GM23338 (cell line): ENCODE measurements around the gene DAO. TPM values are rescaled to one million over a fixed set of nuclear protein-coding genes. Genes with fewer than 3 reads are reported as not detected.

Experiments
- ATAC-seq: fragments of 200-7000 bp; cut with Tn5 transposase; 3 replicates; pipeline ENCODE4 v1.9.1; 2020
- DNase-seq: peaks from one replicate; pipeline ENCODE4 v3.0.0-alpha.2; 2015; ENCODE audit warnings: low spot score
- H2AFZ ChIP-seq: fragments of 200-600 bp; sonication (generic); 2 replicates; pipeline ENCODE4 v1.8.0; 2016; ENCODE audit warnings: antibody characterized with exemption, mild to moderate bottlenecking, moderate library complexity
- H3F3A ChIP-seq: fragments of 200-600 bp; sonication (generic); replicated peaks from 2 replicates; pipeline ENCODE4 v1.8.0; 2017; ENCODE audit warnings: antibody characterized with exemption, mixed run types, low read depth
- H3K27ac ChIP-seq: fragments of 200-600 bp; sonication (generic); 2 replicates; pipeline ENCODE4 v1.6.1; 2016; ENCODE audit warnings: low read depth
- H3K27me3 ChIP-seq: fragments of 200-600 bp; sonication (generic); 2 replicates; pipeline ENCODE4 v1.8.0; 2016; ENCODE audit warnings: mild to moderate bottlenecking, mixed run types, moderate library complexity; ENCODE audit not compliant: insufficient read depth
- H3K36me3 ChIP-seq: fragments of 200-600 bp; sonication (generic); 2 replicates; pipeline ENCODE4 v1.8.0; 2016; ENCODE audit warnings: mild to moderate bottlenecking; ENCODE audit not compliant: insufficient read depth
- H3K4me1 ChIP-seq: fragments of 200-600 bp; sonication (generic); 2 replicates; pipeline ENCODE4 v1.8.0; 2016; ENCODE audit warnings: mild to moderate bottlenecking, moderate library complexity; ENCODE audit not compliant: insufficient read depth
- H3K4me2 ChIP-seq: fragments of 200-600 bp; sonication (generic); 2 replicates; pipeline ENCODE4 v1.7.1; 2017; ENCODE audit warnings: mixed run types
- H3K4me3 ChIP-seq: fragments of 200-600 bp; sonication (generic); 2 replicates; pipeline ENCODE4 v1.6.1; 2016; ENCODE audit warnings: mixed run types
- H3K79me2 ChIP-seq: fragments of 200-600 bp; sonication (generic); replicated peaks from 2 replicates; pipeline ENCODE4 v1.8.0; 2017; ENCODE audit warnings: mild to moderate bottlenecking; ENCODE audit not compliant: insufficient read depth
- H3K9me2 ChIP-seq: fragments of 200-600 bp; sonication (generic); 2 replicates; pipeline ENCODE4 v1.8.0; 2017; ENCODE audit not compliant: insufficient read depth
- H4K20me1 ChIP-seq: fragments of 200-600 bp; sonication (generic); replicated peaks from 2 replicates; pipeline ENCODE4 v1.8.0; 2017; ENCODE audit warnings: mild to moderate bottlenecking; ENCODE audit not compliant: insufficient read depth
- H3K27ac Mint-ChIP-seq: 2 replicates; pipeline ENCODE4 v1.8.0; 2020; ENCODE audit warnings: inconsistent platforms, mild to moderate bottlenecking, moderate library complexity, mixed read lengths
- H3K27me3 Mint-ChIP-seq: 3 replicates; pipeline ENCODE4 v1.8.0; 2022; ENCODE audit warnings: low read depth, mild to moderate bottlenecking, moderate library complexity, mixed read lengths, inconsistent platforms; ENCODE audit not compliant: insufficient read depth, poor library complexity
- H3K36me3 Mint-ChIP-seq: 3 replicates; pipeline ENCODE4 v1.8.0; 2021; ENCODE audit warnings: low read depth, mild to moderate bottlenecking, inconsistent platforms, moderate library complexity, mixed read lengths
- H3K4me1 Mint-ChIP-seq: 3 replicates; pipeline ENCODE4 v1.8.0; 2020; ENCODE audit warnings: mild to moderate bottlenecking, inconsistent platforms, mixed read lengths
- H3K4me3 Mint-ChIP-seq: 3 replicates; pipeline ENCODE4 v1.8.0; 2021; ENCODE audit warnings: moderate library complexity, mild to moderate bottlenecking, inconsistent platforms, mixed read lengths
- H3K9me3 Mint-ChIP-seq: 3 replicates; pipeline ENCODE4 v1.8.0; 2020; ENCODE audit warnings: moderate library complexity, mild to moderate bottlenecking, inconsistent platforms, mixed read lengths
- CREB1 ChIP-seq: fragments of 250-450 bp; sonication (Bioruptor Pico); IDR thresholded peaks from 2 replicates; pipeline ENCODE4 v1.5.0; 2020; ENCODE audit warnings: low read depth, mild to moderate bottlenecking, moderate library complexity
- EZH2 ChIP-seq: fragments of 200-600 bp; sonication (generic); IDR thresholded peaks from one replicate; pipeline ENCODE4 v1.8.0; 2017; ENCODE audit warnings: antibody characterized with exemption, mild to moderate bottlenecking, low read depth; ENCODE audit not compliant: unreplicated experiment
- EZH2phosphoT487 ChIP-seq: fragments of 200-600 bp; sonication (generic); IDR thresholded peaks from one replicate; pipeline ENCODE4 v1.8.1; 2018; ENCODE audit warnings: antibody characterized with exemption; ENCODE audit not compliant: unreplicated experiment
- JUNB ChIP-seq: IDR thresholded peaks from one replicate; pipeline ENCODE4 v1.6.1; 2016; ENCODE audit warnings: antibody characterized with exemption; ENCODE audit not compliant: unreplicated experiment
- STAT1 ChIP-seq: IDR thresholded peaks from one replicate; pipeline ENCODE4 v1.6.1; 2016; ENCODE audit warnings: antibody characterized with exemption; ENCODE audit not compliant: unreplicated experiment
- ZNF331 ChIP-seq: fragments of 250-450 bp; sonication (Bioruptor Pico); IDR thresholded peaks from 2 replicates; pipeline ENCODE4 v1.5.0; 2020; ENCODE audit warnings: low read depth, mild to moderate bottlenecking, moderate library complexity
- polyA plus RNA-seq: library from polyadenylated mRNA; unstranded; fragments of >200 nt; fragmentation: Nextera tagmentation; extraction: Ambion mirVana; gene quantifications from 2 replicates; pipeline ENCODE4 v1.2.1, GENCODE V29; 2016
- total RNA-seq: library from RNA; depleted of rRNA; stranded (reverse); fragments of >200 nt; shearing (Covaris generic); gene quantifications from 2 replicates; pipeline ENCODE4 v1.2.3, GENCODE V29; 2014
- TF ChIP-seq, protein P1 (sequence below): IDR thresholded peaks from one replicate; pipeline ENCODE4 v1.6.1; 2018; ENCODE audit warnings: antibody characterized with exemption; ENCODE audit not compliant: unreplicated experiment
- TF ChIP-seq, protein P2 (sequence below), 2 experiments: fragments of 200-600 bp in 1 of 2; sonication (generic) in 1 of 2; conservative IDR thresholded peaks; 2 replicates each; pipeline versions ENCODE4 v1.5.1 to v1.6.1; 2016 to 2017; ENCODE audit warnings: antibody characterized with exemption in 2 of 2, low read depth in 2 of 2, mild to moderate bottlenecking in 2 of 2, moderate library complexity in 1 of 2
- TF ChIP-seq, protein P3 (sequence below): fragments of 250-450 bp; sonication (Bioruptor Pico); IDR thresholded peaks from 2 replicates; pipeline ENCODE4 v1.5.0; 2020; ENCODE audit warnings: mild to moderate bottlenecking, moderate library complexity

The DAO gene
- total and polyA plus RNA-seq, 2 experiments from 2014 or later, result not detected

DNA sequence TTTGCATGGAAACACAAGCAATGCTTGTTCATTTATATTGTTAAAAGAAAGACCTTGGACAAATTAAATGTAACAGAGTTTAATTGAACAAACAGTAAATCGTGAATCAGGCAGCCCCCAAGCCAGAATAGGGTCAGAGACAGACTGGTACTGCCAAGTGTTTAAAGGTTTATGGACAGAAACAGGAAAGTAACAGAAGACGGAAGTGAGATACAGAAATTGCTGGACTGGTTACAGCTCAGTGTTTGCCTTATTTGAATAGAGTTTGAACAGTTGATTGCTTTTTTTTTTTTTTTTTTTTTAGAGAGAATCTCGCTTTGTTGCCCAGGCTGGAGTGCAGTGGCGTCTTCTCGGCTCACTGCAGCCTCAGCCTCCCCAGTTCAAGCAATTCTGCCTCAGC lies 50.3 kb downstream of the DAO start (continued):
- TF ChIP-seq EZH2 (no peak), ZNF331 (CRISPR knock-in tag) (no peak), CREB1 (no peak)
- TF ChIP-seq, protein P1, sequence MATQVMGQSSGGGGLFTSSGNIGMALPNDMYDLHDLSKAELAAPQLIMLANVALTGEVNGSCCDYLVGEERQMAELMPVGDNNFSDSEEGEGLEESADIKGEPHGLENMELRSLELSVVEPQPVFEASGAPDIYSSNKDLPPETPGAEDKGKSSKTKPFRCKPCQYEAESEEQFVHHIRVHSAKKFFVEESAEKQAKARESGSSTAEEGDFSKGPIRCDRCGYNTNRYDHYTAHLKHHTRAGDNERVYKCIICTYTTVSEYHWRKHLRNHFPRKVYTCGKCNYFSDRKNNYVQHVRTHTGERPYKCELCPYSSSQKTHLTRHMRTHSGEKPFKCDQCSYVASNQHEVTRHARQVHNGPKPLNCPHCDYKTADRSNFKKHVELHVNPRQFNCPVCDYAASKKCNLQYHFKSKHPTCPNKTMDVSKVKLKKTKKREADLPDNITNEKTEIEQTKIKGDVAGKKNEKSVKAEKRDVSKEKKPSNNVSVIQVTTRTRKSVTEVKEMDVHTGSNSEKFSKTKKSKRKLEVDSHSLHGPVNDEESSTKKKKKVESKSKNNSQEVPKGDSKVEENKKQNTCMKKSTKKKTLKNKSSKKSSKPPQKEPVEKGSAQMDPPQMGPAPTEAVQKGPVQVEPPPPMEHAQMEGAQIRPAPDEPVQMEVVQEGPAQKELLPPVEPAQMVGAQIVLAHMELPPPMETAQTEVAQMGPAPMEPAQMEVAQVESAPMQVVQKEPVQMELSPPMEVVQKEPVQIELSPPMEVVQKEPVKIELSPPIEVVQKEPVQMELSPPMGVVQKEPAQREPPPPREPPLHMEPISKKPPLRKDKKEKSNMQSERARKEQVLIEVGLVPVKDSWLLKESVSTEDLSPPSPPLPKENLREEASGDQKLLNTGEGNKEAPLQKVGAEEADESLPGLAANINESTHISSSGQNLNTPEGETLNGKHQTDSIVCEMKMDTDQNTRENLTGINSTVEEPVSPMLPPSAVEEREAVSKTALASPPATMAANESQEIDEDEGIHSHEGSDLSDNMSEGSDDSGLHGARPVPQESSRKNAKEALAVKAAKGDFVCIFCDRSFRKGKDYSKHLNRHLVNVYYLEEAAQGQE, result no peak
- TF ChIP-seq, protein P2, sequence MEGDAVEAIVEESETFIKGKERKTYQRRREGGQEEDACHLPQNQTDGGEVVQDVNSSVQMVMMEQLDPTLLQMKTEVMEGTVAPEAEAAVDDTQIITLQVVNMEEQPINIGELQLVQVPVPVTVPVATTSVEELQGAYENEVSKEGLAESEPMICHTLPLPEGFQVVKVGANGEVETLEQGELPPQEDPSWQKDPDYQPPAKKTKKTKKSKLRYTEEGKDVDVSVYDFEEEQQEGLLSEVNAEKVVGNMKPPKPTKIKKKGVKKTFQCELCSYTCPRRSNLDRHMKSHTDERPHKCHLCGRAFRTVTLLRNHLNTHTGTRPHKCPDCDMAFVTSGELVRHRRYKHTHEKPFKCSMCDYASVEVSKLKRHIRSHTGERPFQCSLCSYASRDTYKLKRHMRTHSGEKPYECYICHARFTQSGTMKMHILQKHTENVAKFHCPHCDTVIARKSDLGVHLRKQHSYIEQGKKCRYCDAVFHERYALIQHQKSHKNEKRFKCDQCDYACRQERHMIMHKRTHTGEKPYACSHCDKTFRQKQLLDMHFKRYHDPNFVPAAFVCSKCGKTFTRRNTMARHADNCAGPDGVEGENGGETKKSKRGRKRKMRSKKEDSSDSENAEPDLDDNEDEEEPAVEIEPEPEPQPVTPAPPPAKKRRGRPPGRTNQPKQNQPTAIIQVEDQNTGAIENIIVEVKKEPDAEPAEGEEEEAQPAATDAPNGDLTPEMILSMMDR (conservative IDR thresholded peaks at IDR 0.05; ENCODE audit: low read depth in 2 of 2), result no peak

DNA sequence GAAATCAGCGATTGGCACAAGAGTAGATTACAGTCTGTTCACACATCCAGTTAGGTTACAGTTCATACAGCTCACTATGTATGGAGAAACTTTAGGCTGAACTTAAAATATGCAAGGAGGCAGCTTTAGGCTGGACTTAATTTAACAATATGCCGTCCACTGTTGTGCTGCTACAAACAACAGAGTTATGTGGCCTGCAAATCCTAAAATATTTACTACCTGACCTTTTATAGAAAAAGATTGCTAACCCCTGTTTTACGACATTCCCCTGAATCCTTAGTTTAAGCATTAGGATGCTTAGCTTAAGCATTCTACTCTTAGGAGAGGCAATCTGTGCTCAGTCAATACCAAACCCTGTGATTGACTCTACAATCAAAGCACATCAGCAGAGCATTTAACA lies 50.9 kb downstream of the DAO start:
- H3K27ac Mint-ChIP-seq, result no peak overlapping the region
- no peak overlapping the region for H3K4me3 Mint-ChIP-seq
- H3K9me3 Mint-ChIP-seq, result peaks cover 11% of the 10 kb centered on the region
- H3F3A ChIP-seq, result no peaks in the 10 kb centered on the region
- DNase-seq (no peak), ATAC-seq (no peak)
- TF ChIP-seq STAT1, result no peak
- H3K27me3 ChIP-seq, result no peaks in the 10 kb centered on the region
- H3K79me2 ChIP-seq, result no peaks in the 10 kb centered on the region
- H2AFZ ChIP-seq, result no peak overlapping the region
- H3K27ac ChIP-seq, result no peak overlapping the region
- H3K4me3 ChIP-seq, result no peak overlapping the region
- peaks cover 8% of the 10 kb centered on the region for H3K4me1 ChIP-seq
- 0 out of 2 replicates have a peak, but pooled peaks cover 5% of the 10 kb centered on the region for H3K9me2 ChIP-seq
- H3K27me3 Mint-ChIP-seq, result peaks cover 9% of the 10 kb centered on the region
- H3K4me1 Mint-ChIP-seq, result peaks cover 5% of the 10 kb centered on the region; the same call in 2 of the 3 replicates
- no peak overlapping the region for H3K4me2 ChIP-seq
- H3K36me3 ChIP-seq, result no peaks in the 10 kb centered on the region
- H4K20me1 ChIP-seq, result no peaks in the 10 kb centered on the region
- peaks cover under 1% of the 10 kb centered on the region; the same call in 1 of the 3 replicates for H3K36me3 Mint-ChIP-seq

DNA sequence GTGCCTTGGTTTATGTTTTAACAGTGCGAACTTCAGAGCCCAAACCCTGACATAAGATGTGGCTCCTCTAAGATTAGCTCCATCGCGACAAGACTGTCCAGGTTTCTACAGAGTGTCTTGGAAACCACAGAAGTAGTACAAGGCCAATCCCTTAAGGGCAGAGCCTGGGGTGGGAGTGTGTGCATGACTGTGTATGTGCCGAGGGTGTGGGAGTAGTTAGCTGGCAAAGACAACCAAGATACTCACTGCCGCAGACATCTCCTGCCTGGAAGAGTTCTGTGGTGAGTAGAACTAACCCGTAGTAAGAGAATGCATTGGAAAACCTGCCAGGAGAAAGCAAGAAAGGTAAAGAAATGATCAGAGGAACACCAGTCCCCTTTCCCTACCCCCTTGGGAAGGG lies 54.1 kb downstream of the DAO start:
- Histone ChIP-seq H3K4me1 (peaks cover 8% of the 10 kb centered on the region), H3F3A (no peaks in the 10 kb centered on the region), H3K9me2 (0 out of 2 replicates have a peak, but pooled peaks cover 5% of the 10 kb centered on the region), H3K36me3 (no peaks in the 10 kb centered on the region), H3K79me2 (no peaks in the 10 kb centered on the region), H3K4me3 (no peak overlapping the region), H3K27me3 (no peaks in the 10 kb centered on the region), H3K4me2 (no peak overlapping the region), H2AFZ (no peak overlapping the region; the same call in 1 of the 2 replicates), H4K20me1 (no peaks in the 10 kb centered on the region), H3K27ac (no peak overlapping the region)
- Mint-ChIP-seq H3K36me3 (no peaks in the 10 kb centered on the region), H3K27ac (no peak overlapping the region), H3K27me3 (peaks cover 5% of the 10 kb centered on the region), H3K9me3 (no peaks in the 10 kb centered on the region), H3K4me1 (peaks cover 5% of the 10 kb centered on the region; the same call in 2 of the 3 replicates), H3K4me3 (no peak overlapping the region)
- DNase-seq (no peak), ATAC-seq (no peak)
- TF ChIP-seq CREB1 (no peak), JUNB (no peak), EZH2 (no peak), EZH2phosphoT487 (no peak)
- TF ChIP-seq, protein P3, sequence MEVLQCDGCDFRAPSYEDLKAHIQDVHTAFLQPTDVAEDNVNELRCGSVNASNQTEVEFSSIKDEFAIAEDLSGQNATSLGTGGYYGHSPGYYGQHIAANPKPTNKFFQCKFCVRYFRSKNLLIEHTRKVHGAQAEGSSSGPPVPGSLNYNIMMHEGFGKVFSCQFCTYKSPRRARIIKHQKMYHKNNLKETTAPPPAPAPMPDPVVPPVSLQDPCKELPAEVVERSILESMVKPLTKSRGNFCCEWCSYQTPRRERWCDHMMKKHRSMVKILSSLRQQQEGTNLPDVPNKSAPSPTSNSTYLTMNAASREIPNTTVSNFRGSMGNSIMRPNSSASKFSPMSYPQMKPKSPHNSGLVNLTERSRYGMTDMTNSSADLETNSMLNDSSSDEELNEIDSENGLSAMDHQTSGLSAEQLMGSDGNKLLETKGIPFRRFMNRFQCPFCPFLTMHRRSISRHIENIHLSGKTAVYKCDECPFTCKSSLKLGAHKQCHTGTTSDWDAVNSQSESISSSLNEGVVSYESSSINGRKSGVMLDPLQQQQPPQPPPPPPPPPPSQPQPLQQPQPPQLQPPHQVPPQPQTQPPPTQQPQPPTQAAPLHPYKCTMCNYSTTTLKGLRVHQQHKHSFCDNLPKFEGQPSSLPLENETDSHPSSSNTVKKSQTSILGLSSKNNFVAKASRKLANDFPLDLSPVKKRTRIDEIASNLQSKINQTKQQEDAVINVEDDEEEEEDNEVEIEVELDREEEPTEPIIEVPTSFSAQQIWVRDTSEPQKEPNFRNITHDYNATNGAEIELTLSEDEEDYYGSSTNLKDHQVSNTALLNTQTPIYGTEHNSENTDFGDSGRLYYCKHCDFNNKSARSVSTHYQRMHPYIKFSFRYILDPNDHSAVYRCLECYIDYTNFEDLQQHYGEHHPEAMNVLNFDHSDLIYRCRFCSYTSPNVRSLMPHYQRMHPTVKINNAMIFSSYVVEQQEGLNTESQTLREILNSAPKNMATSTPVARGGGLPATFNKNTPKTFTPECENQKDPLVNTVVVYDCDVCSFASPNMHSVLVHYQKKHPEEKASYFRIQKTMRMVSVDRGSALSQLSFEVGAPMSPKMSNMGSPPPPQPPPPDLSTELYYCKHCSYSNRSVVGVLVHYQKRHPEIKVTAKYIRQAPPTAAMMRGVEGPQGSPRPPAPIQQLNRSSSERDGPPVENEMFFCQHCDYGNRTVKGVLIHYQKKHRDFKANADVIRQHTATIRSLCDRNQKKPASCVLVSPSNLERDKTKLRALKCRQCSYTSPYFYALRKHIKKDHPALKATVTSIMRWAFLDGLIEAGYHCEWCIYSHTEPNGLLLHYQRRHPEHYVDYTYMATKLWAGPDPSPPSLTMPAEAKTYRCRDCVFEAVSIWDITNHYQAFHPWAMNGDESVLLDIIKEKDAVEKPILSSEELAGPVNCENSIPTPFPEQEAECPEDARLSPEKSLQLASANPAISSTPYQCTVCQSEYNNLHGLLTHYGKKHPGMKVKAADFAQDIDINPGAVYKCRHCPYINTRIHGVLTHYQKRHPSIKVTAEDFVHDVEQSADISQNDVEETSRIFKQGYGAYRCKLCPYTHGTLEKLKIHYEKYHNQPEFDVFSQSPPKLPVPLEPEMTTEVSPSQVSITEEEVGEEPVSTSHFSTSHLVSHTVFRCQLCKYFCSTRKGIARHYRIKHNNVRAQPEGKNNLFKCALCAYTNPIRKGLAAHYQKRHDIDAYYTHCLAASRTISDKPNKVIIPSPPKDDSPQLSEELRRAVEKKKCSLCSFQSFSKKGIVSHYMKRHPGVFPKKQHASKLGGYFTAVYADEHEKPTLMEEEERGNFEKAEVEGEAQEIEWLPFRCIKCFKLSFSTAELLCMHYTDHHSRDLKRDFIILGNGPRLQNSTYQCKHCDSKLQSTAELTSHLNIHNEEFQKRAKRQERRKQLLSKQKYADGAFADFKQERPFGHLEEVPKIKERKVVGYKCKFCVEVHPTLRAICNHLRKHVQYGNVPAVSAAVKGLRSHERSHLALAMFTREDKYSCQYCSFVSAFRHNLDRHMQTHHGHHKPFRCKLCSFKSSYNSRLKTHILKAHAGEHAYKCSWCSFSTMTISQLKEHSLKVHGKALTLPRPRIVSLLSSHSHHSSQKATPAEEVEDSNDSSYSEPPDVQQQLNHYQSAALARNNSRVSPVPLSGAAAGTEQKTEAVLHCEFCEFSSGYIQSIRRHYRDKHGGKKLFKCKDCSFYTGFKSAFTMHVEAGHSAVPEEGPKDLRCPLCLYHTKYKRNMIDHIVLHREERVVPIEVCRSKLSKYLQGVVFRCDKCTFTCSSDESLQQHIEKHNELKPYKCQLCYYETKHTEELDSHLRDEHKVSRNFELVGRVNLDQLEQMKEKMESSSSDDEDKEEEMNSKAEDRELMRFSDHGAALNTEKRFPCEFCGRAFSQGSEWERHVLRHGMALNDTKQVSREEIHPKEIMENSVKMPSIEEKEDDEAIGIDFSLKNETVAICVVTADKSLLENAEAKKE (CRISPR knock-in tag), result no peak
